HG03571 (cell line): ENCODE results near the gene AP2A2.

ENCODE experiments used
- ATAC-seq: cut with Tn5 transposase; IDR thresholded peaks from one replicate; pipeline ENCODE4 v1.9.1; 2021; ENCODE audit not compliant: unreplicated experiment

AP2A2 gene

DNA sequence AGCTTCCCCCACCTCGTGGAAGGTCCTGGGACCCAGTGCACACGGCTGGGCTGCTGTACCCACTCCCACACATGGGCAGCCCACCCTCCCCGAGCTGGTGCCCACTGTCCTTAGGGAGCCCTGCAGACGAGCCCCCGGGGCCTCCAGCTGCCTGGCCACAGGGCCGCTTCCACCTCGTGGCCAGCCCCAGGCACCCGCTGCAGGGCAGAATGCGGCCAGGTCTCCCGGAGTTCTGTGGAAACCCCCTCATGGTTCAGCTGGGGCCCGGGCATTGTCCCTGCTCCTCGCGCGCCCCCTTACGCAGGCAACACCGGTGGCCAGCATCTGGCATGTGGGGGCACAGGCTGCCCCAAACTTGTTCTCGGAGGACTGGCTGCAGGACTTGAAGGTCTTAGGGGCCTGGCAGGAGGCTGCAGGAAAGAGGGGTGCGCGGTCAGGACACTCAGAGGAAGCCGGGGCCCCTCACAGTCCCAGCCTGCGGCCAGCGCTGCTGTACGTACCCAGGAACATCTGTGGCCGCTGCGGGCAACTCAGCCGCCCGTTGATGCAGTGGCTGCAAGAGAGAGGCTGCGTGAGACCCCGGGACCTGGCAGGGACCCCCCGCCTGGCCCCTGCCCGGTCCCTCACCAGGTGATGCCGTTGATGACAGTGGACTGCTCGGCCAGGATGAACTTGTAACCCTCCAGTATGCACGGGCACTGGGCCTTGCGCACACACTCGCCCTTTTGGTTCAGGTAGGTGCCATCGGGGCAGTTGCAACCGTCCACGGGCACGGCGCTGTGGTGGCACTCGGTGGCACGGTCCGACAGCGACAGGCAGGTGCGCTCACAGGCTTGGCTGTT is 101.2 kb downstream of the AP2A2 start:
- ATAC-seq, result no peak

DNA sequence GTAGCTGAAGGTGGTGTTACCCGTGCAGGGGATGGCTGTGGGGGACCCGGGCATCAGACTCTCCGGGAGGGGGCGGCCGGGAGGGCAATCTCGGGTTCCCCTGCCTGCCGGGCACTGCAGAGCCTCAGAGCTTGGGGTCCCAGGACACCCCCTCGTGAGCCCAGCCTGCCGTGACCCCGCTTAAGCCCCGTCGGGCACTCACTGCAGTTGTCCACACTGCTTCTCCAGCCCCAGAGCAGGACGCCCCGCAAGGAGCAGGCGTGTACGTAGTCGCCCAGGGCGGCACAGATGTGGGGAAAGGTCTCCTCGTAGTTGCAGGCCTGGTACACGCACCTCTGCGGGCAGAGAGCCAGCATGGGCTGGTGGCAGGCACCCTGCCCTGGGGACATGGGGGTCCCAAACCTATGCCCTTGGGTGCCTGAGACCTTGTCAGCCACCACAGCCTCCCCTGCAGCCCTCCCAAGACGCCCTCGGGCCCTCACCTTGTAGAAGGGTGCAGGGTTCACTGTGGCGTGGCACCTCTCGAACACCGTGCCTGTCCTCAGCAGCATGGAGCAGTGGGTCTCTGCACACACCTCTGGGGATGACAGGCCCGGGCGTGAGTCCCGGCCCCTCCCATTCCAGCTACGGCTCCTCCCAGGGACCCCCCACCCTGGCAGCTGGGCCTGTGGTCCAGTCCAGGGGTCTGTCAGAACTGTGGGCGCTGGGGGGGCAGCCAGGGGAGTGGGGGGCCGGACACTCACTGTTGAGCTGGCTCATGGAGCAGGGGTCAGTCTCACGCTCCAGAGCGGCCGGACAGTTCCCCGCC is 102.0 kb downstream of the AP2A2 start:
- no peak for ATAC-seq

DNA sequence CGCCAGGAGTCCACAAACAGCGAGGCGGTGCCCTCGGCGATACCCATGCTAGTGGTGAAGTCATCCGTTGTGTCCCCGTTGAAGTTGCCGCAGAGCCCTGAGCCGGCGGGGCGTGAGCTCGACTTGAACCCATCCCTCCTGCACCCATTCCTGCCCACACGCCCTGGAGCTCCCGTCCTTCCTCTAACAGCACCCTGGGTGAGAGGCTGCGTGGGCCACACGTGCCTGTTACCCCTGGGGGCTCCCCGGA is 102.5 kb downstream of the AP2A2 start:
- ATAC-seq, result no peak

GRCh38 chr11:1028616-1029015 is 102.9 kb downstream of the AP2A2 start:
- ATAC-seq, result no peak

DNA sequence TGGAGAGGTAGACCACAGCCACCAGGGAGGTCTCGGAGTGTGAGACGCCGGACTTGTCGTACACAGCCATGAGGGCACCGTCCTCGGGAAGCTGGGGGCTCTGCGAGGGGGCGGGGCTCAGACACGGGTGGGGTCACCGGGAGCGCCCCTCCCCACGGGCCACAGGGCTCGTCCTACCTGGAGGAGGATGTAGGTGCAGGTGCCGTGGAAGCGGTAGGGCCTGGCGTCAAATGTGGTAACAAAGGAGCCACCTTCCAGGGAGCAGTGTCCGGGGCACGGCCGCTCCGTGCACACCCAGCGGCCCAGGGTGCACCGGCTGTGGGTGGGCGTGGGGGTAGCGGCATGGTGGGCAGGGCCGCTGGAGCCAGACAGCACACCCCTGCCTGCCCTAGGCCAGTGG is 103.4 kb downstream of the AP2A2 start:
- ATAC-seq, result no peak

GRCh38 chr11:1029654-1030053 is 104.0 kb downstream of the AP2A2 start:
- no peak for ATAC-seq

DNA sequence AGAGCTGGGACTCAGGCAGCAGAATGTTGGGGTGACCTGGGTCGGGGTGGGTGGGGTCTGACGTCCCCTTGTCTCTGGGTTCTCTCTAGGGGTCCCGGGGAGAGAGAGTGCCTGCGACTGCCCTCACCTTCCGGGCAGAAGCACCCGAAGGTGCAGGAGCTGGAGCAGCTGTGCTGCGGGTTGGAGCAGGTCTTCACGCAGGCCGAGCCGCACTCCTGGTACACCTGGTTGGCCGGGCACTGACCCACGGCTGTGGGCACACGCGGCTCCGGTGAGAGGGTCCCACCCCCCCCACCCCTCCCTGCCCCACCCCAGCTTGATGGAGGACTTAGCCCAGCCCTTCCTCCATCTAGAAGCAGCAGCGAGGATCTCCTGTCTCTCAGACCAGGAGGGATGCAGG is 104.4 kb downstream of the AP2A2 start:
- no peak for ATAC-seq

DNA sequence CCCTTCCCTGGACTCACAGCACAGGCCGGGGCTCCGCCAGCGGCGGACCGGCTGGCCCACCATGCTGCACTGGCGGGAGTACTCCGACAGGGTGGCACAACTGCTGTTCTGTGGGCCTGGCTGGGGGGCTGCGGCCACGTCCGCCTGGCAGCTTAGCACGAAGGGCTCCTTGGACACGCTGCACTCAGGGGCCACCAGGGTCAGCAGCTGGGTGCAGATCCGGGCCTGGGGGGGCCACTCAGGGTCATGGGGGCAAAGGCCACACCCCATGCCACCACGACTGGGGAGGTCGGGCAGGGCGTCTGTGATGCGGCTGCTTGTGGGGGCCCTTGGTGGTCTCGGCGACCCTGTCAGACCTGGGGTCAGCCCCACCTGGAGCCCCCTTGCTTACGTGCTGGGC is 104.9 kb downstream of the AP2A2 start:
- ATAC-seq, result no peak

- ATAC-seq, result no peak
Observed at GRCh38 chr11:1031121-1031899, 105.6 kb downstream of the AP2A2 start.

DNA sequence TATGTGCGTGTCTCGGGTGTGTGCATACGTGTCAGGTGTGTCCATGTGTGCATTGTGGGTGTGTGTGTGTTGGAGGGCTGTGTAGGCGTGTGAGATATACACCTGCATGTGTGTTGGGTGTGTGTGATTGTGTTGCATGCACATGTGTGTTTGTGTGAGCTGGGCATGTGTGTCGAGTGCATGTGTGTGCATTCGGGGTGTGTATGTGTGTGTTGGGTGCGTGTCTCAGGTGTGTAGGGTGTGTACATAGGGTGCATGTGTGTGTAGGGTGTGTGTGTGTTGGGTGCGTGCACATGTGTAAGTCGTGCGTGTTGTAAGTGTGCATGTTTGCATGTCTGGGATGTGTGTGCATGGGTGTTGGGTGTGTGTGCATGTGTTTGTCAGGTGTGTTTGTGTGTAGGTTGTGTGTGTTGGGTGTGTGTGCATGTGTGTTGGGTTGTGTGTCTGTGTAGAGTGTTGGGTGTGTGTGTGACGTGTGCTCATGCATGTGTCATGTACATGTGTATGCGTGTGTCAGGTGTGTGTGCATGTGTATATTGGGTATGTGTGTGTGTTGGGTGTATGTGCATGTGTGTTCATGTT is 106.7 kb downstream of the AP2A2 start:
- no peak for ATAC-seq

DNA sequence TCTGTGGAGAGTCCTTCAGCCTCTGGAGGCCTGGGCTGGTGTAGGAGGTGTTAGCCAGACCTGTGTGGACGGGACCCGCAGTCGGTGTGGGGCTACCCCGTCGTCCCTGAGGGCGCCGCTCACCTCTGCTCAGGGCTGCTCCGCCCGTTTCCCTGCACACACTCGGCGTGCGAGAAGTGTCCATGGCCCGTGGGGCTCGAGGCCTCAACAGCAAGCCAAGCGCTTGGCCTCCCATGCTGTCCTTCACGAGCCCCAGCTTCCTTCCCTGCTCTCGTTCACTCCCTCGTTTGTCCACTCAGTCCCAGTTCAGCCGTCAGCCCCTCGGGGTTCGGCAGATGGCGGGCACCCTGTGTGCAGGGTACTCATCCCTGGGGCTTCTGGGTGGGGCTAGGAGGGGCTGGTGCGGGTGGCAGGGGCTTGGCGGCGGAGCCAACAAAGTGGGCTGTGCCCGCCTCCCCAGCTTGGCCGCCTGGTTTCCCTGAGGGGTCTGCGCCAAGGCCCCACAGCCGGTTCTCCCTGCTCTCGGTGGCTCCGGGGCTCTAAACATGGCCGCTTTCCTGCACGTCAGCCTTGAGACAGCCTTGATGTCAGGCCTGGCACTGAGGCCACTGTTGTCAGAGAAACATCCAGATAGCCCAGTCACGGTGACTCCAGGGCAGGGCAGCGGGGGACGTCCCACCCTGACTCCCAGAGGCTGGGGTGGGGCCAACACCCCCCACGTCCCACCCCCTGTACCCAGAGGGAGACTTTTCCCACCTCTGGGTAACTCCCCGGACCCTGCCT is 107.5 kb downstream of the AP2A2 start:
- no peak for ATAC-seq

DNA sequence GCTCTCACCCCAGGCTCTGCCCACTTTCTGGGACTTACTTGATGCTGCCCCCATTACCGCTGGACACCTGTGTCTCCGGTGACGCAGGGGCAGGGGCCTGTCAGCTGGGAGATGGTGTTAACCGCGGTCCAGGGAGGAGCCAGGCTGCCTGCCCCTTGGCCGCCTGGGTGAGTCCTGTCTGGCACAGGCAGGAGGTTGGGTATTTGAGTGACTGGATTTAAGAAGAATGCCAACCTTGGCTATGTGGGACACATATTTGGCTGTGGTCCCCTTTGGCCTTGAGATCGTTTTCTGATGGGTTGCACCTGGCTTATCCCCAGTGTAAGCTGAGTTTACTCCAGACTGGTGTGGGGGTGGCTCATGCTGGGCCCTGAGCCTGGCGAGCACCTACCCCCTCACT is 108.3 kb downstream of the AP2A2 start:
- ATAC-seq, result no peak

DNA sequence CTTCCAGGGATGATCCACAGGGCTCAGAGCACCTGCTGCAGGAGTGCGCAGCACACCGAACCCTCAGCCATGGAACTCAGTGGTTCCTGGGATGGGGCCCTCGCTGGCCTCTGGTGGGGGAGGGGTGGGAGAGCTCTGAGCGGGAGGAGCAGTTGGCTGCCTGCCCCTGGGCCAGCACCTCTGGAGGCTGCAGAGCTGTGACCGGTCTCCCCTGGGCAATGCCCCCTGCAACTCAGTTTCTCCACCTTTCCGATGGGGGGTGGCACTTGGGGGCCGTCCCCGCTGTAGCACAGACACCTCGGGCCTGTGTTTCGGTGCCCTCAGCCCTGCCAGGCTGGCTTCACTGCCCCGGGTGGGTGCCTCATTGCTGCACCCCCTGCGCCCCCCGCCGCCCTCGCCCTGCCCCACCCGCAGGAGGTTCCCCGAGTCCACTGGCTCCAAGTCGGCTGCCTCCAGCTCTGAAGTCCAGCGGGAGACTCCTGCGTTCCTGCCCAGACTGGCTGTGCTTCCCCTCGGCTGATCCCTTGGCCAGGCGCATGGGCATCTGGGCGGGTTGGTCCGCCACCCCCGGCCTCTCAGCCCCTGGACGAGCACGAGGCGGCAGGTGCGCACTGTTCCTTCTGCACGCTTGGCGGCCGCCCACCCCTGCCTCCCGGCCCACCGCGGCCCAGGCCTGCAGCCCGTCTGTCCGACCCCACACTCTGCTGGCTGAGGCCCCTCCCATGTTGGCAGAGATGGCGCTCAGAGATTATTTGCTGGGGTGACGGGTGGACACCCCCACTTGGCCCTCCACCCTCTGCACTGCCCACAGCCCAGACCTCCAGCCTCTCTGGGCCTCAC is 109.0 kb downstream of the AP2A2 start:
- no peak for ATAC-seq

DNA sequence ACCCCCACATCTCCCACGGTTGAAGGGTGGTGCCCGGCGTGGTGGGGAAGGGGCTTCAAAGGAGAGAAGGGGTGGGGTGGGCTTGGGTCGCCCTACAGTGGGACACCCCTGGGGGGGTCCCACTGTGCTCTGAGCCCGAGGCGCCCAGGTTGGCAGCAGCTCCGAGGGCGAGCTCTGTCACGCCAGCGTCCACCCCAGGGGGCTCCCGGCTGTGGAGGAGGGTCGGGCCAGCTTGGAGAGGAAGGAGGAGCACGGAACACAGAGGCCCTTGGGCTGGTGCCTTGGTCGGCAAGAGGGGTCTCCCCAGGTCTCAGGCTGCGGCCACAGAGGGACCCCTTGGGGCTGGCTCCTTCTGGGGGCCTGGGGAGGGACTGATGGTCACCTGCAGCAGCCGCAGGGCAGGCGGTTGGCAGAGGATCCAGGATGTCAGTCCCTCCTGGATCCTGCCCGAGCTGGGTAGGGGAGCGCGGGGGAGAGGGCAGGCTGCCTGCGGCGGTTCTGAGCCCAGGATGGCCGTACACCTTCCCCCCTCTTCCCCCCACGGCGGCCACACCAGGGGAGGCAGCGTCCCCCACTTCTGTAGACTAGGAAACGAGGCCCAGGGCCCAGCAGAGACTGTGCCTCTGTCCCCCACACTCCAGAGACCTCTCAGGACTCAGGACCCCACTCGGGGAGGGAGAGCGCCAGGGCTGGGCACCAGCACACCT is 110.1 kb downstream of the AP2A2 start:
- ATAC-seq, result no peak

- no peak for ATAC-seq
Observed at GRCh38 chr11:1036303-1036923, 110.7 kb downstream of the AP2A2 start, which contains the start of gene MUC6. MUC6 (minus strand) TSS chr11:1036718; CDS start chr11:1036655, 63 bp downstream.

- no peak for ATAC-seq
Observed at GRCh38 chr11:1036931-1037330, 111.3 kb downstream of the AP2A2 start.

- ATAC-seq, result no peak
Observed at GRCh38 chr11:1037506-1038055, 111.9 kb downstream of the AP2A2 start.

DNA sequence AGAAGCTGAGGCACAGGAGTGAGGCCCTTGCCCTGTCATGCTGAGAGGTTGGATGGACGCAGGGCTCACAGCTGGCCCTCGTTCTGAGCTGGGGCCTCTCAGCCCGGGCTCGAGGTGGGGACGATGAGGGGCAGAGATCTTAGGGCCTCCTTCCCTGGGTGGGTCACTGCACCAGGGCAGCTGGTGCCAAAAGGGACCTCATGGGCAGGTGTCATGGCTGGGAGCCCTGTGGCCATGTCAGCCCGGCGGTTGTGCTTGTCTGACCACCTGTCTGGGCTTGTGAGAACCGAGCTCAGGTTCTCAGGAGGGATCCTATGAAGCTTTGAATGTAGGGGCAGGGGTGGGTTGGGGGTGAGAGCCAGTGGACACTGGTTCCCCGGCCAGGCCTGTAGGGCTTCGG is 112.7 kb downstream of the AP2A2 start:
- no peak for ATAC-seq
